HepG2 (cell line): ENCODE results near the gene CKAP2L.

Experiments
- CBX5 ChIP-seq: sonication (generic); formaldehyde crosslinking; IDR thresholded peaks from 2 replicates; pipeline ENCODE4 v1.4.0; 2020; ENCODE audit warnings: missing genetic modification reagents, borderline replicate concordance
- HOXA7 ChIP-seq: sonication (generic); formaldehyde crosslinking; IDR thresholded peaks from 2 replicates; pipeline ENCODE4 v1.8.1; 2022; ENCODE audit warnings: mild to moderate bottlenecking, missing genetic modification reagents, moderate library complexity
- KDM3A ChIP-seq: IDR thresholded peaks from 2 replicates; pipeline ENCODE4 v1.6.1; 2018; ENCODE audit warnings: low read depth, missing compliant biosample characterization
- TARDBP ChIP-seq: sonication (generic); formaldehyde crosslinking; IDR thresholded peaks from 2 replicates; pipeline ENCODE4 v1.8.0; 2022; ENCODE audit warnings: mild to moderate bottlenecking, missing genetic modification reagents
- TF ChIP-seq, protein P1 (sequence below): IDR thresholded peaks from 2 replicates; pipeline ENCODE4 v1.6.1; 2016; ENCODE audit warnings: low read depth, missing genetic modification reagents, missing compliant biosample characterization
- TF ChIP-seq, protein P2 (sequence below): sonication (generic); formaldehyde crosslinking; IDR thresholded peaks from 2 replicates; pipeline ENCODE4 v1.8.0; 2022; ENCODE audit warnings: missing genetic modification reagents, mild to moderate bottlenecking, inconsistent platforms, borderline replicate concordance
- TF ChIP-seq, protein P3 (sequence below): sonication (generic); formaldehyde crosslinking; IDR thresholded peaks from 2 replicates; pipeline ENCODE4 v1.4.0; 2020; ENCODE audit warnings: missing genetic modification reagents
- TF ChIP-seq, protein P4 (sequence below): sonication (generic); formaldehyde crosslinking; IDR thresholded peaks from 2 replicates; pipeline ENCODE4 v1.5.0; 2020; ENCODE audit warnings: mild to moderate bottlenecking, missing genetic modification reagents, moderate library complexity

DNA sequence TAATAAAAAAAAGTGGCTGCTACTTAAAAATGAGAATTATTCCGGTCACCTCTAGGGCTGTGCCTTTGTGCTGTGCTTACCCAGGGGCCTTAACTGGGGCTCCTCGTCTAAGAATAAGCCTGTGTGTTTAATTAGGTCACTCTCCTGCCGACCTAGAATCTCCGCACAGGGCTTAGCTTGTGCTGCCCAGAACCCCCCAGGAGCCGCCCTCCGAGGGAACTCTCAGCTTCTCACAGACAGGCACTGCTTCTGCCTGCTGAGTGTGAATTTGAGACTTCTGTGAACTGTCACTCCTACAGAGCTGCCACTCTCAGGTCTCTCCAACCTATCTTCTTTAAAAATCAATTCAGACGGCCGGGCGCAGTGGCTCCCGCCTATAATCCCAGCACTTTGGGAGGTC, 55.4 kb downstream of the CKAP2L start:
- TF ChIP-seq TARDBP (CRISPR knock-in tag) (no peak), CBX5 (no peak), KDM3A (CRISPR knock-in tag) (no peak), HOXA7 (CRISPR knock-in tag) (no peak)
- TF ChIP-seq, protein P1, sequence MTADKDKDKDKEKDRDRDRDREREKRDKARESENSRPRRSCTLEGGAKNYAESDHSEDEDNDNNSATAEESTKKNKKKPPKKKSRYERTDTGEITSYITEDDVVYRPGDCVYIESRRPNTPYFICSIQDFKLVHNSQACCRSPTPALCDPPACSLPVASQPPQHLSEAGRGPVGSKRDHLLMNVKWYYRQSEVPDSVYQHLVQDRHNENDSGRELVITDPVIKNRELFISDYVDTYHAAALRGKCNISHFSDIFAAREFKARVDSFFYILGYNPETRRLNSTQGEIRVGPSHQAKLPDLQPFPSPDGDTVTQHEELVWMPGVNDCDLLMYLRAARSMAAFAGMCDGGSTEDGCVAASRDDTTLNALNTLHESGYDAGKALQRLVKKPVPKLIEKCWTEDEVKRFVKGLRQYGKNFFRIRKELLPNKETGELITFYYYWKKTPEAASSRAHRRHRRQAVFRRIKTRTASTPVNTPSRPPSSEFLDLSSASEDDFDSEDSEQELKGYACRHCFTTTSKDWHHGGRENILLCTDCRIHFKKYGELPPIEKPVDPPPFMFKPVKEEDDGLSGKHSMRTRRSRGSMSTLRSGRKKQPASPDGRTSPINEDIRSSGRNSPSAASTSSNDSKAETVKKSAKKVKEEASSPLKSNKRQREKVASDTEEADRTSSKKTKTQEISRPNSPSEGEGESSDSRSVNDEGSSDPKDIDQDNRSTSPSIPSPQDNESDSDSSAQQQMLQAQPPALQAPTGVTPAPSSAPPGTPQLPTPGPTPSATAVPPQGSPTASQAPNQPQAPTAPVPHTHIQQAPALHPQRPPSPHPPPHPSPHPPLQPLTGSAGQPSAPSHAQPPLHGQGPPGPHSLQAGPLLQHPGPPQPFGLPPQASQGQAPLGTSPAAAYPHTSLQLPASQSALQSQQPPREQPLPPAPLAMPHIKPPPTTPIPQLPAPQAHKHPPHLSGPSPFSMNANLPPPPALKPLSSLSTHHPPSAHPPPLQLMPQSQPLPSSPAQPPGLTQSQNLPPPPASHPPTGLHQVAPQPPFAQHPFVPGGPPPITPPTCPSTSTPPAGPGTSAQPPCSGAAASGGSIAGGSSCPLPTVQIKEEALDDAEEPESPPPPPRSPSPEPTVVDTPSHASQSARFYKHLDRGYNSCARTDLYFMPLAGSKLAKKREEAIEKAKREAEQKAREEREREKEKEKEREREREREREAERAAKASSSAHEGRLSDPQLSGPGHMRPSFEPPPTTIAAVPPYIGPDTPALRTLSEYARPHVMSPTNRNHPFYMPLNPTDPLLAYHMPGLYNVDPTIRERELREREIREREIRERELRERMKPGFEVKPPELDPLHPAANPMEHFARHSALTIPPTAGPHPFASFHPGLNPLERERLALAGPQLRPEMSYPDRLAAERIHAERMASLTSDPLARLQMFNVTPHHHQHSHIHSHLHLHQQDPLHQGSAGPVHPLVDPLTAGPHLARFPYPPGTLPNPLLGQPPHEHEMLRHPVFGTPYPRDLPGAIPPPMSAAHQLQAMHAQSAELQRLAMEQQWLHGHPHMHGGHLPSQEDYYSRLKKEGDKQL = no peak
- TF ChIP-seq, protein P2, sequence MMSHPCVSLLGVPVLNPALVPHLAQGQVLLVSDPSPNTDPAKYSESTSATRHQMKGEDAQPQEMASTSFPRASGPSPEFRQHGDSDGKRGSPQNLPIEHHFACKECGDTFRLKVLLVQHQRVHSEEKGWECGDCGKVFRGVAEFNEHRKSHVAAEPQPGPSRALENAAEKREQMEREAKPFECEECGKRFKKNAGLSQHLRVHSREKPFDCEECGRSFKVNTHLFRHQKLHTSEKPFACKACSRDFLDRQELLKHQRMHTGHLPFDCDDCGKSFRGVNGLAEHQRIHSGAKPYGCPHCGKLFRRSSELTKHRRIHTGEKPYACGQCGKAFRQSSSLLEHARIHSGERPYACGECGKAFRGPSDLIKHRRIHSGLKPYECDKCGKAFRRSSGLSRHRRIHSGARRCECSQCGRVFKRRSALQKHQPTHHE = no peak
- TF ChIP-seq, protein P3, sequence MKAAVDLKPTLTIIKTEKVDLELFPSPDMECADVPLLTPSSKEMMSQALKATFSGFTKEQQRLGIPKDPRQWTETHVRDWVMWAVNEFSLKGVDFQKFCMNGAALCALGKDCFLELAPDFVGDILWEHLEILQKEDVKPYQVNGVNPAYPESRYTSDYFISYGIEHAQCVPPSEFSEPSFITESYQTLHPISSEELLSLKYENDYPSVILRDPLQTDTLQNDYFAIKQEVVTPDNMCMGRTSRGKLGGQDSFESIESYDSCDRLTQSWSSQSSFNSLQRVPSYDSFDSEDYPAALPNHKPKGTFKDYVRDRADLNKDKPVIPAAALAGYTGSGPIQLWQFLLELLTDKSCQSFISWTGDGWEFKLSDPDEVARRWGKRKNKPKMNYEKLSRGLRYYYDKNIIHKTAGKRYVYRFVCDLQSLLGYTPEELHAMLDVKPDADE (CRISPR knock-in tag) = no peak
- TF ChIP-seq, protein P4, sequence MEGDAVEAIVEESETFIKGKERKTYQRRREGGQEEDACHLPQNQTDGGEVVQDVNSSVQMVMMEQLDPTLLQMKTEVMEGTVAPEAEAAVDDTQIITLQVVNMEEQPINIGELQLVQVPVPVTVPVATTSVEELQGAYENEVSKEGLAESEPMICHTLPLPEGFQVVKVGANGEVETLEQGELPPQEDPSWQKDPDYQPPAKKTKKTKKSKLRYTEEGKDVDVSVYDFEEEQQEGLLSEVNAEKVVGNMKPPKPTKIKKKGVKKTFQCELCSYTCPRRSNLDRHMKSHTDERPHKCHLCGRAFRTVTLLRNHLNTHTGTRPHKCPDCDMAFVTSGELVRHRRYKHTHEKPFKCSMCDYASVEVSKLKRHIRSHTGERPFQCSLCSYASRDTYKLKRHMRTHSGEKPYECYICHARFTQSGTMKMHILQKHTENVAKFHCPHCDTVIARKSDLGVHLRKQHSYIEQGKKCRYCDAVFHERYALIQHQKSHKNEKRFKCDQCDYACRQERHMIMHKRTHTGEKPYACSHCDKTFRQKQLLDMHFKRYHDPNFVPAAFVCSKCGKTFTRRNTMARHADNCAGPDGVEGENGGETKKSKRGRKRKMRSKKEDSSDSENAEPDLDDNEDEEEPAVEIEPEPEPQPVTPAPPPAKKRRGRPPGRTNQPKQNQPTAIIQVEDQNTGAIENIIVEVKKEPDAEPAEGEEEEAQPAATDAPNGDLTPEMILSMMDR (CRISPR knock-in tag) = no peak
